ENCODE results near the gene PCDHB2. TPM values are rescaled to one million over a fixed set of nuclear protein-coding genes. Genes with fewer than 3 reads are reported as not detected.
"Not testable (repeated sequence)": the region's sequence is repeated elsewhere in the genome, so short reads cannot be mapped to it uniquely, and the experiment has no call there.

The PCDHB2 gene
- total RNA-seq, 2 experiments from 2014 or later: not detected

GRCh38 chr5:141105350-141105749 lies 10.9 kb downstream of the PCDHB2 start:
- CTCF ChIA-PET: no interaction called here
- Mint-ChIP-seq H3K36me3 (no peaks in the 10 kb centered on the region), H3K4me3 (no peak overlapping the region), H3K27ac (no peak overlapping the region), H3K9me3 (ENCODE audit: low read depth) (peaks cover 7% of the 10 kb centered on the region), H3K4me1 (peaks cover under 1% of the 10 kb centered on the region), H3K27me3 (peaks cover 1% of the 10 kb centered on the region)
- no peak for DNase-seq
- ATAC-seq: no peak

GRCh38 chr5:141119250-141119649 lies 24.8 kb downstream of the PCDHB2 start:
- CTCF ChIA-PET: no interaction called here
- Mint-ChIP-seq H3K4me3 (no peak overlapping the region), H3K36me3 (no peaks in the 10 kb centered on the region), H3K27me3 (peaks cover 4% of the 10 kb centered on the region), H3K4me1 (no peaks in the 10 kb centered on the region), H3K27ac (no peak overlapping the region), H3K9me3 (ENCODE audit: low read depth) (peaks cover 8% of the 10 kb centered on the region)
- DNase-seq: no peak
- ATAC-seq: no peak

- Mint-ChIP-seq H3K4me3 (no peak within 1 kb of the TSS), H3K27ac (no peak within 1 kb of the TSS), H3K36me3 (no peaks in the 10 kb centered on the region), H3K27me3 (peaks cover 4% of the 10 kb centered on the region), H3K4me1 (no peaks in the 10 kb centered on the region), H3K9me3 (ENCODE audit: low read depth) (peaks cover 8% of the 10 kb centered on the region)
- ATAC-seq (no peak), DNase-seq (no peak)
- CTCF ChIA-PET: no interaction called here
Measured at GRCh38 chr5:141121563-141121962, 27.1 kb downstream of the PCDHB2 start, which contains the start of gene PCDHB4. Gene PCDHB4, plus strand, starts transcription at chr5:141121818. Its CDS starts 181 bp downstream, at chr5:141121999.

GRCh38 chr5:141121985-141122384 lies 27.6 kb downstream of the PCDHB2 start:
- H3K27ac Mint-ChIP-seq: no peak overlapping the region
- no peak for ATAC-seq
- CTCF ChIA-PET: no interaction called here
- H3K4me3 Mint-ChIP-seq: no peak overlapping the region
- H3K9me3 Mint-ChIP-seq (ENCODE audit: low read depth): peaks cover 6% of the 10 kb centered on the region
- no peaks in the 10 kb centered on the region for H3K36me3 Mint-ChIP-seq
- H3K4me1 Mint-ChIP-seq: no peaks in the 10 kb centered on the region
- DNase-seq: no peak
- peaks cover 4% of the 10 kb centered on the region for H3K27me3 Mint-ChIP-seq

GRCh38 chr5:141123396-141124135 lies 29.2 kb downstream of the PCDHB2 start:
- DNase-seq; H3K36me3 Mint-ChIP-seq; CTCF ChIA-PET; H3K27ac Mint-ChIP-seq; H3K27me3 Mint-ChIP-seq; H3K4me3 Mint-ChIP-seq; ATAC-seq; H3K9me3 Mint-ChIP-seq (ENCODE audit: low read depth); H3K4me1 Mint-ChIP-seq: not testable (repeated sequence)

GRCh38 chr5:141127305-141127704 lies 32.9 kb downstream of the PCDHB2 start:
- CTCF ChIA-PET: no interaction called here
- DNase-seq: no peak
- Mint-ChIP-seq H3K4me3 (no peak overlapping the region), H3K4me1 (no peaks in the 10 kb centered on the region), H3K27ac (no peak overlapping the region), H3K36me3 (no peaks in the 10 kb centered on the region), H3K9me3 (ENCODE audit: low read depth) (peaks cover 6% of the 10 kb centered on the region), H3K27me3 (peaks cover 4% of the 10 kb centered on the region)
- no peak for ATAC-seq

GRCh38 chr5:141135030-141135717 lies 40.8 kb downstream of the PCDHB2 start, which contains the start of gene PCDHB5:
Gene PCDHB5, plus strand, starts transcription at chr5:141135206. Its CDS starts 229 bp downstream, at chr5:141135435.
- Mint-ChIP-seq H3K4me3 (no peak within 1 kb of the TSS), H3K9me3 (ENCODE audit: low read depth) (peaks cover 11% of the 10 kb centered on the region), H3K27ac (no peak within 1 kb of the TSS), H3K27me3 (no peaks in the 10 kb centered on the region), H3K4me1 (peaks cover 2% of the 10 kb centered on the region), H3K36me3 (peaks cover 4% of the 10 kb centered on the region)
- ATAC-seq: no peak
- no peak for DNase-seq
- CTCF ChIA-PET: no interaction called here

GRCh38 chr5:141135718-141136266 lies 41.4 kb downstream of the PCDHB2 start:
- no peak overlapping the region for H3K4me3 Mint-ChIP-seq
- H3K9me3 Mint-ChIP-seq (ENCODE audit: low read depth): peaks cover 11% of the 10 kb centered on the region
- CTCF ChIA-PET: no interaction called here
- no peak for ATAC-seq
- H3K36me3 Mint-ChIP-seq: peaks cover 4% of the 10 kb centered on the region
- peaks cover 2% of the 10 kb centered on the region for H3K4me1 Mint-ChIP-seq
- no peak overlapping the region for H3K27ac Mint-ChIP-seq
- no peak for DNase-seq
- no peaks in the 10 kb centered on the region for H3K27me3 Mint-ChIP-seq

- H3K4me3 Mint-ChIP-seq; H3K27me3 Mint-ChIP-seq; DNase-seq; ATAC-seq; H3K27ac Mint-ChIP-seq; CTCF ChIA-PET; H3K9me3 Mint-ChIP-seq (ENCODE audit: low read depth); H3K36me3 Mint-ChIP-seq; H3K4me1 Mint-ChIP-seq: not testable (repeated sequence)
Measured at GRCh38 chr5:141137346-141137745, 42.9 kb downstream of the PCDHB2 start.

Other genes with a start within 250 kb of the PCDHB2 start
- not detected for gene PCDHA9, start 246.2 kb upstream of the PCDHB2 start, total RNA-seq
- not detected for gene PCDHA10, start 238.7 kb upstream of the PCDHB2 start, total RNA-seq
- gene PCDHA11, start 225.7 kb upstream of the PCDHB2 start, total RNA-seq: not detected
- not detected for gene PCDHA12, start 219.3 kb upstream of the PCDHB2 start, total RNA-seq
- gene PCDHA13, start 212.5 kb upstream of the PCDHB2 start, total RNA-seq: not detected
- not detected for gene PCDHAC1, start 168.3 kb upstream of the PCDHB2 start, total RNA-seq
- gene PCDHAC2, start 128.1 kb upstream of the PCDHB2 start, total RNA-seq: not detected
- gene PCDHB1, start 43.2 kb upstream of the PCDHB2 start, total RNA-seq: not detected
- not detected for gene PCDHB3, start 5.9 kb downstream of the PCDHB2 start, total RNA-seq
- gene PCDHB4, start 27.2 kb downstream of the PCDHB2 start, total RNA-seq: not detected
- gene PCDHB5, start 40.6 kb downstream of the PCDHB2 start, total RNA-seq: not detected
- not detected for gene PCDHB6, start 55.4 kb downstream of the PCDHB2 start, total RNA-seq
- not detected for gene PCDHB7, start 78.0 kb downstream of the PCDHB2 start, total RNA-seq
- gene PCDHB8, start 83.2 kb downstream of the PCDHB2 start, total RNA-seq: not detected
- not detected for gene PCDHB16, start 87.8 kb downstream of the PCDHB2 start, total RNA-seq
- gene PCDHB9, start 92.5 kb downstream of the PCDHB2 start, total RNA-seq: not detected
- not detected for gene PCDHB10, start 97.7 kb downstream of the PCDHB2 start, total RNA-seq
- gene PCDHB11, start 105.0 kb downstream of the PCDHB2 start, total RNA-seq: not detected
- gene PCDHB12, start 114.1 kb downstream of the PCDHB2 start, total RNA-seq: not detected
- gene PCDHB13, start 119.3 kb downstream of the PCDHB2 start, total RNA-seq: not detected
- gene PCDHB14, start 128.7 kb downstream of the PCDHB2 start, total RNA-seq: not detected
- gene PCDHB15, start 150.8 kb downstream of the PCDHB2 start, total RNA-seq: not detected
- 1 to 10 TPM in 1 of 2 experiments, under 1 TPM in 1; 0.56 to 1.1 TPM for gene SLC25A2, start 209.4 kb downstream of the PCDHB2 start, total RNA-seq
- gene TAF7, start 226.2 kb downstream of the PCDHB2 start, total RNA-seq: 10 to 100 TPM; 57.3 to 64.6 TPM
- not detected for gene PCDHGA1, start 235.9 kb downstream of the PCDHB2 start, total RNA-seq
- not detected for gene PCDHGA2, start 244.1 kb downstream of the PCDHB2 start, total RNA-seq
- gene PCDHGA3, start 249.2 kb downstream of the PCDHB2 start, total RNA-seq: under 1 TPM in 1 of 2 experiments, not detected in 1; 0.15 TPM